NCI-H2081 treated with DMSO at 0.1 percent for 48 hours (cell line): Measurements from ENCODE around the gene EVA1B.

Experiments used
- DNase-seq: peaks from one replicate; lab custom pipeline; 2025; lab: John Stamatoyannopoulos, UW

Gene EVA1B

GRCh38 chr1:36346741-36347370, 23.4 kb upstream of the EVA1B start:
- DNase-seq, result no peak

- DNase-seq, result no peak
Measured at GRCh38 chr1:36345353-36345752, 21.9 kb upstream of the EVA1B start.

- no peak for DNase-seq
Measured at GRCh38 chr1:36344395-36344680, 20.9 kb upstream of the EVA1B start.

DNA sequence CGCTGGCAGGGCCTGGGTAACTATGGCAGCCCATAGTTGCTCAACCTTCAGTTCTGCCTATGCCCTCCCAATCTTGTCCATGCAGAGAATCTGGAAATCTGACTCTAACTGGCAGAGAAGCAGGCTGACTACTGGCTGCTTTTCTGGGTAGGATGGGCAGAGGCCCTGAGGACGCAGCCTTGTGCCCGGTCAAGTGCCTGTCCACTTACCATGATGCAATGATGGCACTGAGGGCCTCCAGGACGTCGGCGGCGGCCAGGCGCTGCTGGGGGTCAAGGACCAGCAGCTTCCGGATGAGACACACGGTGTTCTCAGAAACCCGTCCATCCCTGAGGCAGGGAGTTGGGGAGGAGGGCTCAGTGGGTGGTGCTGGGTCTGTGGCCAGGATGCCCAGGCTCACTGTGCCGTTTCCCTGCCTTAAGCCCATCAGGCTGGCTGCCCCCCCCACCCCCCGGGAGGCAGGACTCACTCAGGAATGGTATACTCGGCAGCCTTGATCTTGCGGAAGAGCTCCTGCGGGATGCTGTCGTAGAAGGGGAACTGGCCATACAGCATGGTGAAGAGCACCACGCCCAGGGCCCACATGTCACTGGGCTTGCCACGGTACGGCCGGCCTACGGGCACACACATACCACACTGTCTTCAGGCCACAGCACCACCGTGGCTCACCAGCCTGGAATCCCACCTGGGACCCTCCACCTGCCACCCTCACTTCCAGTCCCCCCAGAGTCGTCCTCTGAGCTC, 20.4 kb upstream of the EVA1B start:
- DNase-seq, result no peak

DNA sequence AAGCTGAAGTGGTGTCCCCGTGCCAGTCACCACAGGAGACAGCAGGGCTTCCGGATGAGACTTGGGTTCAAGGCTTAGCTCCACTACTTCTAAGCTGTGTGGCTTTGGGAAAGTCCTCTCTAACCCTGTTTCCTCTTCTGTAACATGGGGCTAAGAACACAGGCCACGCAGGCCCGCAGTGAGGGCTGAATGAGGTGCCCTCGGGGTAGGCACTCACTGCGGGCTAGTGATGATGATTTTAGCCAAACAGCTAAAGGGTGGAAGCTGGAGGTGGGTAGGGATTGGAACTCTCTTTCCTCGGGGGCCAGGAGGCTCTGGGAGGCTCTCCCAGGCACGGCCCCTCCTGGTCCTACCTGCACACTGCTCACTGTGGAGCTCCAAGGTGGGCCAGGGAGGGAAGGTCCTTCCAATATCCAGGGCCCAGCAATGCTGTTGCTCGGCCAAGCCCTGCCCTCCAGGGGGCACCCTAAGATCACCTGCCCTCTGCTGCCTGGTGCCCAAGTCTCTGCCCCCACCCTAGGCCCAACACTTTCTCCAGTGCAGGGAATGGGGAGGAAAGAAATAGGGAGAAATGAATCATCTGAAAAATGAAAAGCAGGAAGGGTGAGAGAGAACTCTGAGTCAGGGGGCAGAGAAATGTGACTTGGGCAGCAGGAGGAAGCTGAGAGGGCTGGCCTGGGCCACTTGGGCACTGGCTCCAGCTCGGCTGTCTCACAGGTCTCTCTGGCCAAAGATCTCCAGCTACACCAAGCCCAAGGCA, 19.2 kb upstream of the EVA1B start:
- DNase-seq, result no peak

GRCh38 chr1:36341626-36342320, 18.3 kb upstream of the EVA1B start:
- no peak for DNase-seq

DNA sequence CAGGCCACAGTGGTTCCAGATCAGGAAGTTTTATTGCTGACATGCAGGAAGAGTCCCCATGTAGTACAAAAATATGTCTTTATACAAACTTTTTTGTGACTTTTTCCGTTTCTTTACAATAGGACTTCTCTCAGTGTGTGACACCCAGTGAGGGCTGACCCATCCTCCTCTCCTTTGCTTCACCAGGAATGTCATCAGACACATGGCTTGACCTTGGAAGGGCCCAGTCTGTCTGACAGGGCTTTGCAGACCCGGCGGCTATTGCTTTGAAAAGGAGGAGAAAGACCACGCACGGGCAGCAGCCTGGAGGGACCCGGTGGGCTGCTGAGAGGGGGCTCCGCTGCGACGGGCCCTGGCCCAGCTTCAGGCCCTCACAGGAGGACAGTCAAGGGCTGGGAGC, 16.2 kb upstream of the EVA1B start:
- no peak for DNase-seq

- DNase-seq, result no peak
Measured at GRCh38 chr1:36339215-36339614, 15.8 kb upstream of the EVA1B start.

DNA sequence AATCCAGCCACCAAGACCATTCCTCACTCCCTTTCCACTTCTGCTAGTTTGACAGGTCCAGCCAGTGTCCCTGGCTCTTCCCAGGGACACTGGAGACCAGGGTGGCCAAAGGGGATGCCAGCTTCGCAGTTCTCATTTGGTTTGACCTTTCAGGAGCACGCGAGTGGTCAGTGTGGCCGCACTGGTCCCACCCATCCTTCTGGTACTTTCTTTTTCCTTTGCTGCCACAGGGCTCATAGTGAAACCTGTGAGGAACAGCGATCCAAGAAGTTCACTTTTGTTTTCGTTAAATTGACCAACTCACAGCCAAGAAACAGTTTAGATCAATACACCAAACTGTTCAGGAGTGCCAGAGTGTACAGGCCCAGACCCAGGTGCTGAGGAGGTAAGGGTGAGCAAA, 14.4 kb upstream of the EVA1B start:
- DNase-seq, result no peak

DNA sequence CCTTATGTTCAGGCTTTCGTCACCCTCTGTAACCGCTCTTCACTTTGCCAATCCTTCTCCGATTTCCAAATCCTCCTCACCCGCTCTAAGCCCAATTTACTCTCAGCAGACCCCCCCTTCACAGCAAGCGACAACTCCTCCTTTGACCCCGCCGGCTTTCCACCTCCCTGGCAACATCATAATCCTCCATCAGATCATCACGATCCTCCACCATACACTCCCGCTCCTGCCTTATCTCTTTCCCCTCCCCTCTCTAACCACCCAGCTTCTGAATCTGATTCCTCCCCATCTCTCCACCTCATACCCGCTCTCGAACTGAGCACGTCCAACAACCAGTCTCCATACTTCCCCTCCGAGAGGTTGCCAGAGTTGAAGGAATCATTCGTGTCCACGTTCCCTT, 7.5 kb upstream of the EVA1B start:
- DNase-seq, result no peak

DNA sequence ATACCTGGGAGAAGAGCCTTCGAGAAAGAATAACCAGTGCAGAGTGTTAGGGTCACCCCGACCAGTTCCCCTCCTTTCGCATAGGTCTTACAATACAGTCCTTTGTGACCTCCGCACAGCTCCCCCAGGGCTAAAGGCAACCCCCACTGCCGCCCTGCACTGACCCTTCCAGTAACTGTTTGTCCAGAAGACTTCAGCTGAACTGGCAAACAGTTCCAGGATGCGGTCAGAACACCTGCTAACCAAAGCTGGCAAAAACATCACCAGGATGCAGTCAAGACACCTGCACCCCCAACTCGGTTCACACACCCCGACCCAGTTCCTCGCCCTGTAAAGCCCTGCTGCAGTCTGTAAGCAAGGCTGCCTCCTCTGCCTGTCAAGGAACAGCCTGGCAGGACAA, 6.4 kb upstream of the EVA1B start:
- no peak for DNase-seq

DNA sequence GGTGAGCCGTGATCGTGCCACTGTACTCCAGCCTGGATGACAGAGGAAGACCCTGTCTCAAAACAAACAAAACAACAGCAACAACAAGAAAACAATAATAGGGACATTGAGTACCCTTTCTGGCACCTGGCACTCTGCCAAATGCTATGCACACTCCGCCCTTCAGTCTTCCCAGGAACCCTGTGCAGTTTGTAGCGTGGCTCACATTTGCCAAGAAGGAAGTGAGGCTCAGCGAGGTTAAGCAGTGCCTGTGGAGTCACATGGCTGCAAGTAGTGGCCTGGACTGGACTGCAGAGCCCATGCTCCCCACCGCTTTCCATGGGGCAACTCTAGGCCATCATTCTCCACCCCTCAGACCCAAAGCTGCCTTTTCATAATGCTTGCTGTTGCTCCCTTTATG, 5.3 kb upstream of the EVA1B start:
- no peak for DNase-seq

- no peak for DNase-seq
Measured at GRCh38 chr1:36328088-36328480, 4.6 kb upstream of the EVA1B start.

DNA sequence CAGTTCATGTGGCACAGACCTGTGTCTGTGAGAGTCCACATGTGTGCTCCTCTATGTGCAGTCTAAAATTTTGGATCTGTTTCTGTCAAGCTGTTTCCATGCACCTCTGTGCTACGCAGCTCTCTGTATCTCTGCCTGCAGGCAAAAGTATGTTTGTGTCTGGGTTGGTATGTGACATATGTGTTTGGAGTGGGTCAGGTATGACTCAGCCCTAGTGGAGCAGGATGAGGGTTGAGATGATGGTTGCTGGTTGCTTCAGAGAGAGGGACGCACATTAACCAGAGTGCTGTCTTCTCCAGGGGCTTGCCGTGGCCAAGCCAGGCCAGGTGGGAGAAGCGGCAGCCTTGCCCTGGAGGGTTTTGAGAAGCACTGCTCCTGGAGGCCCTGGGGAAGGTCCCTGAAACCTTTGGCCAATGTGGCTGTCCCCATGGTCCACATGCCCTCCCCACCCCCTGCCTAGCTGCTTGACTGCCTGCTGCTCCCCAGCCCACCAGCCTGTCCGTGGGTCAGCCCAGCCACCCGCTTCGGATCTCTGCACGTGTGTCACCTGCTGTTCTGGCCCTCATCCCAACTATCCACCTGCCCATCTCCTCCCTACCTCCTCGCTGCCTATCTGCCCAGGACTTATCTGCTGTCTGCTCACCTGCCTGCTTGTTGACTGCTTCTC, 4.1 kb upstream of the EVA1B start:
- DNase-seq, result no peak

DNA sequence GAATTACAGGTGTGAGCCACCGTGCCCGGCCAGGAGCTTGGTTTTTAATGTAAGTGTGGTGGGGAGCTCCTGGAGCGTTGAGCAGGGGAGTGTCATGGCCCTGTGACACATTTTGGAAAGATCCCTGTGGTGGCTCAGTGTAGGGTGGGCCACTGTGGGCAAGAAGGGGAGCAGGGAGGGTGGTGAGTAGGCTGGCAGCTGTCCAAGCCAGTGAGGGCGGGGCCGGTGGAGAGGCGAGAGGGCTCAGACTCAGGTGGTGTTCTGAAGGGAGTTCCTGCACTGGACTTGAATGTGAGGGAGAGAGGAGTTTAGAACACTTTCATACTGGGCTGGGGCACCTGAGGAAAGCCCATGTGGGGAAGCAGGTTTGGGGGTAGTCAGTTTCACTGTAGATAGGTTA, 3.1 kb upstream of the EVA1B start:
- no peak for DNase-seq

DNA sequence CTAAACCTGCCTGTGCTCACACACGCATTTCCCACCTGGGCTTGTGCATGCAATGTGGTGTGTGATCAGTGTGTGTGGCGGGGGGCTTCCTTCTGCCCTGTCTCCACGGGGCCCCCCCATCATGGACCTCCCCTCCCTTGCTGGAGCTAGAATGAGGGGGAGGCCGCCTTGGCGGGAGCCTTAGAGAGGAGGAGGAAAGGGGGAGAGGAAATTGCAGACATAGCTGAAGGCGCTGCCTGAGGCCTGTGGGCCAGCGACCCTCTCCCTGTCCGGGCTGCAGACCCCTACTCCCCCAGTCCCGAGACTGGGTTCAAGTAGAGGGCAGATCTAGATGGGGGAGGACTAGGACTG, 883 bp upstream of the EVA1B start:
- DNase-seq, result no peak

DNA sequence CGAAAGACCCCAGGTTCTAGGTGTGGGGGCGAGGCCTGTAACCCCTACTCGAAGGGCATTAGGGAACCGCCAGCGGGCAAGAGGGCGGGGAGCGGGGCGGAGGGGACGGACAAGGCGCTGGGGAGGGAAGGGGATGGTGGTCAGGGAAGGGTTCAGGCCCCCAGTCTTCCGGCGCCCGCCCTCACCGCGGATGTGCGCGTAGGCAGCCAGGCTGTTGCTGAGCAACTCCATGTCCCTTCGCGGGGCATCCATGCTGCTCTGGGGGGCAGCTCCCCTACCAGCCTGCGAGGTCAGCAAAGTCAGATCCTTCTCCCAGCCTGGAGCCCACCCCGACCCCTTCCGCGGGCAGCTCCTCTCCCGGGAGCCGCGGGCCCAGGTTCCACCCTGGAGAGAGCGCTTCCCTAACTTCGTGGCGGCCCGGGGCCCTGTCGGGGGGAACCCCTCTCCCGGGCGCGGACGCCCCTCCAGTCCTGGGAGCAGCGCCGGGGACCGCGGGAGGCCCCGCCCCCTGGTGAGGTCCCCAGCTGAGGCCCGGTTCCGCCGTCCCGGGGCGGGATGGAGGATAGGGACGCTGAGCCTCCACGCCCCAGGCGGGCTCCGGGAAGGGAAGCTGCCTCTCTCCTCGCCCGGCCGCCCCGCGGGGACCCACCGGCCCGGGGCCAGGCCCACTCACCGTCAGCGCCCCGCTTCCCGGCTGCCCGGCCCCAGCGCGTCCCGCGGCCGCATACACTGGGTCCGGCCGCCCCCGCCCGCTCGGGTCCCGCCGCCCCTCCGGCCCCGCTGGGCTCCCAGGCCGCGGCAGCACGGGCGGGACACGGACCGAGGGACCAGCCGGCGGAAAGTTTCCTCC, 434 bp downstream of the EVA1B start:
- no peak for DNase-seq

DNA sequence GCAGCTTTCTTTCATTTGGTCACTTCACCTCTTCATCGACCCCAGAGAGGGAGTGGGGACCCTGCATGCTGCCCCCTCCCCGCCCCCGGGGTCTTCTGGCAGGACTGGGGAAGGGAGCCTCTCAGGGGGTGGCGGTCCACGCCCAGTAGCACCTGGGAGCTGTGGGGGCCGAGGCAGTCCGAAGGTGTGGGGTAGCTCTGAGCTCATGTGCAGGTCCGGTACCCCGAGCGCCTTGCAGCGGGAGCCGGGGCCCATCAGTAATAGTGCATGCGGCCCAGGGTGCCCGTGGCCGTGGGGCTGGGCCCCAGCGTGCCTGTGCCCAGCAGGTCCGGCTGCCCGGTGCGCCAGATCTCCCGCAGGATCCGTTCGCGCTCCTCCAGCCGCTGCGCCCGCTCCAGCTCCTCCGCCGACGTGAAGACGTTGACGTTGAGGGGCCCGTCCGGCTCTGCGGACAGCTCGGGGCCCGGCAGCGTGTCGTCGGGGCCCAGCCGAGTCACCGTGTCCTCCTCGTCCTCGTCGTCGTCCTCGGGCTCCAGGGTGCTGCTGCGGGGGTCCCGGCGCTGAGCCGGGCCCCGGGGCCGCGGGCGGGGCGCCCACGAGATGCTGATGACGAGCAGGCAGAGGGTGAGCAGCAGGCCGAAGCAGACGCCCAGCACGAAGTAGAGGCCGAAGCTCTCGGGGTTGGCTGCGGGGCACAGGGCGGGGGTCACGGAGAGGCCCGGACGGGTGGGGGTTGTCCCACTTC, 1.2 kb downstream of the EVA1B start:
- no peak for DNase-seq

GRCh38 chr1:36321119-36321951, 2.1 kb downstream of the EVA1B start:
- no peak for DNase-seq

GRCh38 chr1:36320767-36321118, 2.7 kb downstream of the EVA1B start:
- DNase-seq, result no peak
